Measurements from ENCODE around the gene WNT6. TPM values are rescaled to one million over a fixed set of nuclear protein-coding genes. Genes with fewer than 3 reads are reported as not detected.

Gene WNT6
- total RNA-seq, 1 experiment from 2014 or later = not detected

GRCh38 chr2:218880859-218881594, 21.4 kb downstream of the WNT6 start:
- Histone ChIP-seq H3K4me3 (no peak overlapping the region), H3K4me1 (replicated peaks) (no peaks in the 10 kb centered on the region), H3K9me3 (replicated peaks) (no peaks in the 10 kb centered on the region), H3K27ac (no peak overlapping the region), H3K36me3 (no peaks in the 10 kb centered on the region), H3K27me3 (replicated peaks) (peaks cover 62% of the 10 kb centered on the region)
- DNase-seq (ENCODE audit: low read depth in 1 of 2, low spot score in 2 of 2) = no peak

GRCh38 chr2:218881744-218882460, 22.3 kb downstream of the WNT6 start:
- Histone ChIP-seq H3K27me3 (replicated peaks) (peaks cover 57% of the 10 kb centered on the region), H3K36me3 (no peaks in the 10 kb centered on the region), H3K27ac (no peak overlapping the region), H3K4me3 (no peak overlapping the region), H3K9me3 (replicated peaks) (no peaks in the 10 kb centered on the region), H3K4me1 (replicated peaks) (no peaks in the 10 kb centered on the region)
- DNase-seq (ENCODE audit: low read depth in 1 of 2, low spot score in 2 of 2) = no peak

- no peaks in the 10 kb centered on the region for H3K9me3 ChIP-seq (replicated peaks)
These were observed 22.8 kb downstream of the WNT6 start for GRCh38 chr2:218882461-218882816.

GRCh38 chr2:218882866-218883366, 23.3 kb downstream of the WNT6 start:
- no peaks in the 10 kb centered on the region for H3K4me1 ChIP-seq (replicated peaks)
- no peak for DNase-seq (ENCODE audit: low read depth in 1 of 2, low spot score in 2 of 2)
- H3K27me3 ChIP-seq (replicated peaks) = peaks cover 63% of the 10 kb centered on the region
- H3K36me3 ChIP-seq = no peaks in the 10 kb centered on the region
- no peak overlapping the region for H3K27ac ChIP-seq
- no peak overlapping the region for H3K4me3 ChIP-seq
- no peaks in the 10 kb centered on the region for H3K9me3 ChIP-seq (replicated peaks)

More at GRCh38 chr2:218882461-218882816, 22.8 kb downstream of the WNT6 start:
- Histone ChIP-seq H3K4me3 (no peak overlapping the region), H3K27me3 (replicated peaks) (peaks cover 58% of the 10 kb centered on the region), H3K36me3 (no peaks in the 10 kb centered on the region), H3K4me1 (replicated peaks) (no peaks in the 10 kb centered on the region), H3K27ac (no peak overlapping the region)
- no peak for DNase-seq (ENCODE audit: low read depth in 1 of 2, low spot score in 2 of 2)

GRCh38 chr2:218883491-218884490, 24.2 kb downstream of the WNT6 start:
- no peaks in the 10 kb centered on the region for H3K4me1 ChIP-seq (replicated peaks)
- H3K27ac ChIP-seq = no peak overlapping the region
- no peak overlapping the region for H3K4me3 ChIP-seq
- DNase-seq (ENCODE audit: low read depth in 1 of 2, low spot score in 2 of 2) = no peak
- H3K36me3 ChIP-seq = no peaks in the 10 kb centered on the region
- H3K9me3 ChIP-seq (replicated peaks) = no peaks in the 10 kb centered on the region
- peaks cover 59% of the 10 kb centered on the region for H3K27me3 ChIP-seq (replicated peaks)

GRCh38 chr2:218884519-218884918, 24.9 kb downstream of the WNT6 start:
- H3K27ac ChIP-seq = no peak overlapping the region
- H3K4me3 ChIP-seq = no peak overlapping the region
- DNase-seq (ENCODE audit: low read depth in 1 of 2, low spot score in 2 of 2) = no peak
- peaks cover 61% of the 10 kb centered on the region for H3K27me3 ChIP-seq (replicated peaks)
- H3K4me1 ChIP-seq (replicated peaks) = no peaks in the 10 kb centered on the region
- H3K36me3 ChIP-seq = no peaks in the 10 kb centered on the region
- no peaks in the 10 kb centered on the region for H3K9me3 ChIP-seq (replicated peaks)

- no peaks in the 10 kb centered on the region for H3K9me3 ChIP-seq (replicated peaks)
- DNase-seq (ENCODE audit: low read depth in 1 of 2, low spot score in 2 of 2) = no peak
- H3K4me1 ChIP-seq (replicated peaks) = no peaks in the 10 kb centered on the region
- no peaks in the 10 kb centered on the region for H3K36me3 ChIP-seq
- no peak overlapping the region for H3K4me3 ChIP-seq
- peaks cover 53% of the 10 kb centered on the region for H3K27me3 ChIP-seq (replicated peaks)
- no peak overlapping the region for H3K27ac ChIP-seq
These were observed 26.7 kb downstream of the WNT6 start for GRCh38 chr2:218885981-218886947.

GRCh38 chr2:218887079-218887478, 27.5 kb downstream of the WNT6 start:
- H3K9me3 ChIP-seq (replicated peaks) = no peaks in the 10 kb centered on the region
- H3K4me1 ChIP-seq (replicated peaks) = no peaks in the 10 kb centered on the region
- DNase-seq (ENCODE audit: low read depth in 1 of 2, low spot score in 2 of 2) = no peak
- peaks cover 47% of the 10 kb centered on the region for H3K27me3 ChIP-seq (replicated peaks)
- no peak overlapping the region for H3K27ac ChIP-seq
- no peak overlapping the region for H3K4me3 ChIP-seq
- no peaks in the 10 kb centered on the region for H3K36me3 ChIP-seq

- peaks cover 48% of the 10 kb centered on the region for H3K27me3 ChIP-seq (replicated peaks)
These were observed 28.7 kb downstream of the WNT6 start for GRCh38 chr2:218888341-218888740.

GRCh38 chr2:218889937-218890336, 30.3 kb downstream of the WNT6 start:
- Histone ChIP-seq H3K9me3 (replicated peaks) (0 out of 2 replicates have a peak, but pooled peaks cover 6% of the 10 kb centered on the region), H3K4me3 (no peak overlapping the region), H3K36me3 (no peaks in the 10 kb centered on the region), H3K4me1 (replicated peaks) (peaks cover 9% of the 10 kb centered on the region), H3K27ac (no peak overlapping the region), H3K27me3 (replicated peaks) (peaks cover 53% of the 10 kb centered on the region)
- DNase-seq (ENCODE audit: low read depth in 1 of 2, low spot score in 2 of 2) = no peak

More at GRCh38 chr2:218888341-218888740, 28.7 kb downstream of the WNT6 start:
- DNase-seq (ENCODE audit: low read depth in 1 of 2, low spot score in 2 of 2) = no peak
- no peak overlapping the region for H3K4me3 ChIP-seq
- no peaks in the 10 kb centered on the region for H3K36me3 ChIP-seq
- 0 out of 2 replicates have a peak, but pooled peaks cover 6% of the 10 kb centered on the region for H3K9me3 ChIP-seq (replicated peaks)
- H3K27ac ChIP-seq = no peak overlapping the region
- H3K4me1 ChIP-seq (replicated peaks) = peaks cover 9% of the 10 kb centered on the region

- Histone ChIP-seq H3K27ac (no peak overlapping the region), H3K36me3 (no peaks in the 10 kb centered on the region), H3K9me3 (replicated peaks) (0 out of 2 replicates have a peak, but pooled peaks cover 6% of the 10 kb centered on the region), H3K27me3 (replicated peaks) (peaks cover 54% of the 10 kb centered on the region), H3K4me1 (replicated peaks) (peaks cover 9% of the 10 kb centered on the region), H3K4me3 (no peak overlapping the region)
- no peak for DNase-seq (ENCODE audit: low read depth in 1 of 2, low spot score in 2 of 2)
These were observed 30.8 kb downstream of the WNT6 start for GRCh38 chr2:218890369-218890768.

- H3K4me1 ChIP-seq (replicated peaks) = peaks cover 13% of the 10 kb centered on the region
- peaks cover 64% of the 10 kb centered on the region for H3K27me3 ChIP-seq (replicated peaks)
- 0 out of 2 replicates have a peak, but pooled peaks cover 6% of the 10 kb centered on the region for H3K9me3 ChIP-seq (replicated peaks)
- H3K36me3 ChIP-seq = no peaks in the 10 kb centered on the region
- DNase-seq (ENCODE audit: low read depth in 1 of 2, low spot score in 2 of 2) = no peak
- no peak overlapping the region for H3K4me3 ChIP-seq
- no peak overlapping the region for H3K27ac ChIP-seq
These were observed 31.9 kb downstream of the WNT6 start for GRCh38 chr2:218891275-218892135.
